ENCODE data around the gene ABCA6. TPM values are rescaled to one million over a fixed set of nuclear protein-coding genes. Genes with fewer than 3 reads are reported as not detected.

ABCA6 gene
- total RNA-seq, 1 donor from 2014 or later = 18.5 TPM

- intact Hi-C loops (cut with micrococcal nuclease) = no loop called here
- DNase-seq = no peak
- no peak for TF ChIP-seq CTCF (IDR thresholded peaks at IDR 0.05; ENCODE audit: borderline replicate concordance)
- Histone ChIP-seq H3K4me3 (no peak overlapping the region), H3K27me3 (ENCODE audit: low read depth) (no peaks in the 10 kb centered on the region), H3K9me3 (replicated peaks) (no peaks in the 10 kb centered on the region), H3K4me1 (no peaks in the 10 kb centered on the region), H3K27ac (replicated peaks) (peak overlapping the region; percentile 83), H3K36me3 (no peaks in the 10 kb centered on the region)
These were observed 77.7 kb downstream of the ABCA6 start for GRCh38 chr17:69064001-69064400.

- Histone ChIP-seq H3K36me3 (no peaks in the 10 kb centered on the region), H3K27ac (replicated peaks) (peak overlapping the region; percentile 83), H3K27me3 (ENCODE audit: low read depth) (no peaks in the 10 kb centered on the region), H3K4me1 (no peaks in the 10 kb centered on the region), H3K4me3 (no peak overlapping the region), H3K9me3 (replicated peaks) (no peaks in the 10 kb centered on the region)
- intact Hi-C loops (cut with micrococcal nuclease) = no loop called here
- no peak for DNase-seq
- TF ChIP-seq CTCF (IDR thresholded peaks at IDR 0.05; ENCODE audit: borderline replicate concordance) = no peak
These were observed 78.7 kb downstream of the ABCA6 start for GRCh38 chr17:69062860-69063581.

- intact Hi-C loops (cut with micrococcal nuclease) = no loop called here
- no peak for TF ChIP-seq CTCF (IDR thresholded peaks at IDR 0.05; ENCODE audit: borderline replicate concordance)
These were observed 79.8 kb downstream of the ABCA6 start for GRCh38 chr17:69061721-69062556.

GRCh38 chr17:69060822-69061221 is 80.9 kb downstream of the ABCA6 start, which contains the start of gene ABCA9:
Gene ABCA9, minus strand, starts transcription at chr17:69060927. Its CDS starts 9,801 bp downstream, at chr17:69051126.
- H3K4me1 ChIP-seq = no peaks in the 10 kb centered on the region
- no peak for TF ChIP-seq CTCF (IDR thresholded peaks at IDR 0.05; ENCODE audit: borderline replicate concordance)
- H3K27ac ChIP-seq (replicated peaks) = peak within 1 kb of the TSS; percentile 83
- H3K4me3 ChIP-seq = peak within 1 kb of the TSS; percentile 54
- intact Hi-C loops (cut with micrococcal nuclease) = no loop called here
- peaks cover 13% of the 10 kb centered on the region for H3K36me3 ChIP-seq
- no peak for DNase-seq
- H3K27me3 ChIP-seq (ENCODE audit: low read depth) = no peaks in the 10 kb centered on the region
- H3K9me3 ChIP-seq (replicated peaks) = peaks cover 16% of the 10 kb centered on the region

More at GRCh38 chr17:69061721-69062556, 79.8 kb downstream of the ABCA6 start:
- DNase-seq = no peak
- H3K27me3 ChIP-seq (ENCODE audit: low read depth) = no peaks in the 10 kb centered on the region
- peaks cover 4% of the 10 kb centered on the region for H3K9me3 ChIP-seq (replicated peaks)
- H3K36me3 ChIP-seq = peaks cover 8% of the 10 kb centered on the region
- H3K27ac ChIP-seq (replicated peaks) = peak overlapping the region; percentile 83
- no peaks in the 10 kb centered on the region for H3K4me1 ChIP-seq
- no peak overlapping the region for H3K4me3 ChIP-seq

GRCh38 chr17:69059458-69060175 is 82.1 kb downstream of the ABCA6 start:
- Histone ChIP-seq H3K4me1 (no peaks in the 10 kb centered on the region), H3K36me3 (peaks cover 13% of the 10 kb centered on the region), H3K4me3 (peak overlapping the region; percentile 54), H3K27me3 (ENCODE audit: low read depth) (no peaks in the 10 kb centered on the region), H3K9me3 (replicated peaks) (peaks cover 24% of the 10 kb centered on the region), H3K27ac (replicated peaks) (peak overlapping the region; percentile 83)
- no peak for DNase-seq
- TF ChIP-seq CTCF (IDR thresholded peaks at IDR 0.05; ENCODE audit: borderline replicate concordance) = no peak
- intact Hi-C loops (cut with micrococcal nuclease) = no loop called here
